Measurements from ENCODE around the gene BMP2.
A peak's percentile ranks its signal among the peaks of the same experiment; 100 is the strongest.

BMP2 gene

GRCh38 chr20:6768228-6769140 is 998 bp downstream of the BMP2 start:
- no peak for DNase-seq

- DNase-seq: no peak
Observed at GRCh38 chr20:6769903-6770785, 2.7 kb downstream of the BMP2 start.

GRCh38 chr20:6770786-6771100 is 3.3 kb downstream of the BMP2 start:
- DNase-seq: no peak

- no peak for DNase-seq
Observed at GRCh38 chr20:6780433-6781190, 13.1 kb downstream of the BMP2 start.

- DNase-seq: no peak
Observed at GRCh38 chr20:6783752-6784151, 16.3 kb downstream of the BMP2 start.

- no peak for DNase-seq
Observed at GRCh38 chr20:6784210-6784631, 16.7 kb downstream of the BMP2 start.

- no peak for DNase-seq
Observed at GRCh38 chr20:6784767-6785166, 17.3 kb downstream of the BMP2 start.

GRCh38 chr20:6786548-6786947 is 19.1 kb downstream of the BMP2 start:
- no peak for DNase-seq

GRCh38 chr20:6792789-6793188 is 25.3 kb downstream of the BMP2 start:
- DNase-seq: no peak

- DNase-seq: no peak
Observed at GRCh38 chr20:6802227-6802626, 34.7 kb downstream of the BMP2 start.

- no peak for DNase-seq
Observed at GRCh38 chr20:6806275-6806674, 38.8 kb downstream of the BMP2 start.

- no peak for DNase-seq
Observed at GRCh38 chr20:6811262-6812035, 44.0 kb downstream of the BMP2 start.

GRCh38 chr20:6812530-6812929 is 45.0 kb downstream of the BMP2 start:
- DNase-seq: no peak

GRCh38 chr20:6814945-6815344 is 47.5 kb downstream of the BMP2 start:
- no peak for DNase-seq

- DNase-seq: no peak
Observed at GRCh38 chr20:6818033-6818808, 50.7 kb downstream of the BMP2 start.

- DNase-seq: no peak
Observed at GRCh38 chr20:6819599-6819998, 52.1 kb downstream of the BMP2 start.

GRCh38 chr20:6824401-6824800 is 56.9 kb downstream of the BMP2 start:
- DNase-seq: no peak

- DNase-seq: no peak
Observed at GRCh38 chr20:6827472-6827871, 60.0 kb downstream of the BMP2 start.

GRCh38 chr20:6828794-6829423 is 61.4 kb downstream of the BMP2 start:
- DNase-seq: peak; percentile 9 to 17

- peak; percentile 7 to 19 for DNase-seq
Observed at GRCh38 chr20:6829510-6830116, 62.1 kb downstream of the BMP2 start.
